ENCODE data around the gene CMTM4. TPM values are rescaled to one million over a fixed set of nuclear protein-coding genes. Genes with fewer than 3 reads are reported as not detected.

The CMTM4 gene
- polyA plus RNA-seq, 1 donor (not counting 4 experiments of a cell fraction or from before 2014, with no cell fraction given): 23.1 TPM

DNA sequence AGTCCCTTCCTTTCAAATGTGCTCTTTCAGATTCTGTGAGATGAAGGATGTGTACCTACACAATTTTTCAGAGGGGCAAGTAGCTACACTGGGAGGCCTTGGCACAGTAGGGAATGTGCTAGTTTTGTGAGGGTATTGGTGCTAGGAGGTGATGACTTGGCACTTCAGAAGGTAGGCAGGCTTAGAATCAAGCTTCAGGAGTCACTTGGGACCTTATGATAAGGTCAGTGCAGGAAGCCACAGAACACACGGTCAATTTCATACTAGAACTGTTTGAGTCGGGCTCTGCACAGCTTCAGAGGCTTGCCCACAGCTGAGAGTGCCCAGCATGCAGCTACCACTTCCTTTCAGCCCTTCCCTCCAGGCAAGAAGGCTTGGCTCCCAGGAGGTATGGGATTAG lies 124.2 kb downstream of the CMTM4 start:
- Histone ChIP-seq H3K9ac (ENCODE audit: control insufficient read depth, extremely low read depth, insufficient read depth, low read length) (no peak overlapping the region), H3K4me3 (ENCODE audit: control insufficient read depth in 2 of 3, extremely low read depth in 1 of 3, insufficient read depth in 2 of 3, low read depth in 1 of 3, low read length in 3 of 3) (no peak overlapping the region), H2AFZ (ENCODE audit: control insufficient read depth, low read length) (no peak overlapping the region), H3K36me3 (ENCODE audit: control insufficient read depth in 2 of 2, extremely low read depth in 1 of 2, insufficient read depth in 2 of 2, low read length in 2 of 2) (no peaks in the 10 kb centered on the region), H4K20me1 (ENCODE audit: control insufficient read depth, extremely low read depth, insufficient read depth, low read length) (no peaks in the 10 kb centered on the region), H3K9me1 (ENCODE audit: control insufficient read depth, extremely low read depth, insufficient read depth, low read length) (no peaks in the 10 kb centered on the region), H3K27me3 (ENCODE audit: control insufficient read depth, extremely low read depth, insufficient read depth, low read length) (no peaks in the 10 kb centered on the region), H3K27ac (ENCODE audit: control insufficient read depth, insufficient read depth, low read length) (no peak overlapping the region), H3K4me2 (ENCODE audit: control insufficient read depth, extremely low read depth, insufficient read depth, low read depth, low read length) (no peak overlapping the region), H3K79me2 (ENCODE audit: control insufficient read depth, insufficient read depth, low read length) (no peaks in the 10 kb centered on the region), H3K9me3 (ENCODE audit: control insufficient read depth, low read depth, low read length) (no peaks in the 10 kb centered on the region), H3K4me1 (ENCODE audit: control insufficient read depth, extremely low read depth, insufficient read depth, low read length) (peaks cover 12% of the 10 kb centered on the region)
- TF ChIP-seq EZH2 (IDR thresholded peaks at IDR 0.05; ENCODE audit: low read length): no peak
- TF ChIP-seq, protein P1, sequence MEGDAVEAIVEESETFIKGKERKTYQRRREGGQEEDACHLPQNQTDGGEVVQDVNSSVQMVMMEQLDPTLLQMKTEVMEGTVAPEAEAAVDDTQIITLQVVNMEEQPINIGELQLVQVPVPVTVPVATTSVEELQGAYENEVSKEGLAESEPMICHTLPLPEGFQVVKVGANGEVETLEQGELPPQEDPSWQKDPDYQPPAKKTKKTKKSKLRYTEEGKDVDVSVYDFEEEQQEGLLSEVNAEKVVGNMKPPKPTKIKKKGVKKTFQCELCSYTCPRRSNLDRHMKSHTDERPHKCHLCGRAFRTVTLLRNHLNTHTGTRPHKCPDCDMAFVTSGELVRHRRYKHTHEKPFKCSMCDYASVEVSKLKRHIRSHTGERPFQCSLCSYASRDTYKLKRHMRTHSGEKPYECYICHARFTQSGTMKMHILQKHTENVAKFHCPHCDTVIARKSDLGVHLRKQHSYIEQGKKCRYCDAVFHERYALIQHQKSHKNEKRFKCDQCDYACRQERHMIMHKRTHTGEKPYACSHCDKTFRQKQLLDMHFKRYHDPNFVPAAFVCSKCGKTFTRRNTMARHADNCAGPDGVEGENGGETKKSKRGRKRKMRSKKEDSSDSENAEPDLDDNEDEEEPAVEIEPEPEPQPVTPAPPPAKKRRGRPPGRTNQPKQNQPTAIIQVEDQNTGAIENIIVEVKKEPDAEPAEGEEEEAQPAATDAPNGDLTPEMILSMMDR (optimal IDR thresholded peaks at IDR 0.05 in 1 of 3, IDR thresholded peaks at IDR 0.05 in 1 of 3, conservative IDR thresholded peaks at IDR 0.05 in 1 of 3; ENCODE audit: extremely low read depth in 1 of 3, insufficient read depth in 2 of 3, low read length in 3 of 3): no peak
- dilution Hi-C loops (cut with MboI; ENCODE audit: extremely low pct_ligation_motif_present, low sequenced_read_pairs): no loop called here
- no peak for DNase-seq (ENCODE audit: low read depth, low spot score)
- FAIRE-seq: no peak

DNA sequence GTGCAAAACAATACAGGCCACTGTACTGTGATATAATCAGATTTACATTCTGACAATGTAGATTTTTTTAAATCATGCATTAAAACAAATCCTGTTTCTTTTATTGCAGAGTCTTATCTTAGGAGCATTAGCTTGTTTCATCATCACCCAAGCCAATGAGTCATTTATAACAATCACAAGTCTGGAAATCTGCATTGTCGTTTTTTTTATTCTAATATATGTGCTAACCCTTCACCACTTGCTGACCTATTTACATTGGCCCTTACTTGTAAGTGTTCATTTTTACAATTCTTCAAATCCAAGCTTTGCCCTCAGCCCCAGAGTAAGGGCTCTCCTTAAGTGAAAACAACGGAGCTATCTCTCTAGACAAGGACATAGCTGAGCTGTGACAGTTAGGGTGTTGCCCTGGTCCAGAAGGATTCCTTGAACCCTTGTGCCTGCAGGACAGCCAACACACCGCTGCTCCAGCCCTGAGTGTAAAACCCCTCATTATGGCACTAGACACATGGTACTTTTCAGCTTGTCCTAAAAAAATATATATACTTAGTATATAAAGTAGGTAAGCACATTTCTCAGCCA lies 126.6 kb downstream of the CMTM4 start:
- peaks cover 12% of the 10 kb centered on the region for H3K4me1 ChIP-seq (ENCODE audit: control insufficient read depth, extremely low read depth, insufficient read depth, low read length)
- H3K9me1 ChIP-seq (ENCODE audit: control insufficient read depth, extremely low read depth, insufficient read depth, low read length): no peaks in the 10 kb centered on the region
- H3K9ac ChIP-seq (ENCODE audit: control insufficient read depth, extremely low read depth, insufficient read depth, low read length): no peak overlapping the region
- no peak for DNase-seq (ENCODE audit: low read depth, low spot score)
- dilution Hi-C loops (cut with MboI; ENCODE audit: extremely low pct_ligation_motif_present, low sequenced_read_pairs): no loop called here
- H2AFZ ChIP-seq (ENCODE audit: control insufficient read depth, low read length): no peak overlapping the region
- H4K20me1 ChIP-seq (ENCODE audit: control insufficient read depth, extremely low read depth, insufficient read depth, low read length): no peaks in the 10 kb centered on the region
- H3K4me2 ChIP-seq (ENCODE audit: control insufficient read depth, extremely low read depth, insufficient read depth, low read depth, low read length): peak overlapping the region; percentile 43
- no peak overlapping the region for H3K27ac ChIP-seq (ENCODE audit: control insufficient read depth, insufficient read depth, low read length)
- FAIRE-seq: no peak
- H3K27me3 ChIP-seq (ENCODE audit: control insufficient read depth, extremely low read depth, insufficient read depth, low read length): no peaks in the 10 kb centered on the region
- no peak overlapping the region for H3K4me3 ChIP-seq (ENCODE audit: control insufficient read depth in 2 of 3, extremely low read depth in 1 of 3, insufficient read depth in 2 of 3, low read depth in 1 of 3, low read length in 3 of 3)
- TF ChIP-seq, protein P1 (optimal IDR thresholded peaks at IDR 0.05 in 1 of 3, IDR thresholded peaks at IDR 0.05 in 1 of 3, conservative IDR thresholded peaks at IDR 0.05 in 1 of 3; ENCODE audit: extremely low read depth in 1 of 3, insufficient read depth in 2 of 3, low read length in 3 of 3): no peak
- no peak for TF ChIP-seq EZH2 (IDR thresholded peaks at IDR 0.05; ENCODE audit: low read length)
- H3K79me2 ChIP-seq (ENCODE audit: control insufficient read depth, insufficient read depth, low read length): no peaks in the 10 kb centered on the region
- no peaks in the 10 kb centered on the region for H3K9me3 ChIP-seq (ENCODE audit: control insufficient read depth, low read depth, low read length)
- H3K36me3 ChIP-seq (ENCODE audit: control insufficient read depth in 2 of 2, extremely low read depth in 1 of 2, insufficient read depth in 2 of 2, low read length in 2 of 2): peaks cover 2 to 3% of the 10 kb centered on the region in 2 experiments
